Fibroblast of the aortic adventitia (primary cell): ENCODE data around the gene MRRF. TPM values are rescaled to one million over a fixed set of nuclear protein-coding genes. Genes with fewer than 3 reads are reported as not detected.

Experiments
- DNase-seq: peaks from one replicate; pipeline ENCODE4 v3.0.0-alpha.2; 2010; ENCODE audit warnings: low read depth
- H3K4me3 ChIP-seq: 2 replicates; pipeline ENCODE4 v1.5.1; 2011; ENCODE audit warnings: low read depth, mild to moderate bottlenecking, control low read depth, low read length, moderate library complexity
- total RNA-seq: library from RNA; depleted of rRNA; stranded (reverse); fragments of >200 nt; gene quantifications from 2 replicates; pipeline ENCODE4 v1.2.3, GENCODE V29; 2012; ENCODE audit warnings: low replicate concordance
- TF ChIP-seq, protein P1 (sequence below): IDR thresholded peaks from 2 replicates; pipeline ENCODE4 v1.5.1; 2011; ENCODE audit warnings: mild to moderate bottlenecking, low read length, control low read depth, inconsistent platforms; ENCODE audit not compliant: insufficient read depth

MRRF gene
- total RNA-seq, 1 donor, result 40.0 TPM

DNA sequence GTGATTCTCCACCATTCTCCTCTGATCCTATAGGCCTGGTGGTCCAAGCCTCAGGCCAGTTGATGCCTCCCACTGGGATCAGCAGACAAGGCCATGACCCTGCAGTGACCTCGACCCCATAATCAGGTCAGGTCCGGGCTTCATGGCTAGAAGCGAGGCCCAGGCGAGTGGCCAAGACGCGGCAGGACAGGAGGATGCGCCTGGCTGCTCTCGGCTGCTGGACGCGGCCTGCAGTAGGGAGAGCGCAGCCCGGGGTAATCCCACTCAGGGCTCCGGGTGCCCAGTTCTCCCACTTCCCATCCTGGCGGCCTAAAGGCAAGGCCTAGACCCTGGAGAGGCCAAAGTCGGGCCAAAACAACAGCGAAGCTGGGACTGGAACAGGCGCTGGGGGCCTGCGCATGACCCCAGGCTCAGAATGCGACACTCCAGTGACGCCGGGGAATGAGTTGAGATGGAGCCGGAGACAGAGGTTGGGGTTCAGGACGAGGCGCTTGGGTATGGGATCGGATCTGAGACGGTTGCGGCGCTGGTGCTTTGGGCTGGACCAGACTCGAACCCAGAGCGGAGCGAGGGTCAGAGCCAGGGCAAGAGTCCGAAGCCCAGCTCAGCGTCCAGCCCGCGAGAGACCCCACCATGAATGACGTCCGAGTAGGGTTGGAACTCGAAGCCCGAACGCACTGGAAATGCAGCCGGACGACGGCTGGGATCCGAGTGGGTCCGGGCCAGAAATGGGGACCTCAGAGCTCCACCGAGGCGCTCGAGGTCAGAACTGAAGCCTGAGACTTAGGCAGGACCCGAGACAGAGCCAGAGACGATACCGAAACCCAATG, 39.2 kb upstream of the MRRF start:
- DNase-seq, result no peak
- peak overlapping the region; percentile 22 for H3K4me3 ChIP-seq
- TF ChIP-seq, protein P1, sequence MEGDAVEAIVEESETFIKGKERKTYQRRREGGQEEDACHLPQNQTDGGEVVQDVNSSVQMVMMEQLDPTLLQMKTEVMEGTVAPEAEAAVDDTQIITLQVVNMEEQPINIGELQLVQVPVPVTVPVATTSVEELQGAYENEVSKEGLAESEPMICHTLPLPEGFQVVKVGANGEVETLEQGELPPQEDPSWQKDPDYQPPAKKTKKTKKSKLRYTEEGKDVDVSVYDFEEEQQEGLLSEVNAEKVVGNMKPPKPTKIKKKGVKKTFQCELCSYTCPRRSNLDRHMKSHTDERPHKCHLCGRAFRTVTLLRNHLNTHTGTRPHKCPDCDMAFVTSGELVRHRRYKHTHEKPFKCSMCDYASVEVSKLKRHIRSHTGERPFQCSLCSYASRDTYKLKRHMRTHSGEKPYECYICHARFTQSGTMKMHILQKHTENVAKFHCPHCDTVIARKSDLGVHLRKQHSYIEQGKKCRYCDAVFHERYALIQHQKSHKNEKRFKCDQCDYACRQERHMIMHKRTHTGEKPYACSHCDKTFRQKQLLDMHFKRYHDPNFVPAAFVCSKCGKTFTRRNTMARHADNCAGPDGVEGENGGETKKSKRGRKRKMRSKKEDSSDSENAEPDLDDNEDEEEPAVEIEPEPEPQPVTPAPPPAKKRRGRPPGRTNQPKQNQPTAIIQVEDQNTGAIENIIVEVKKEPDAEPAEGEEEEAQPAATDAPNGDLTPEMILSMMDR, result no peak

DNA sequence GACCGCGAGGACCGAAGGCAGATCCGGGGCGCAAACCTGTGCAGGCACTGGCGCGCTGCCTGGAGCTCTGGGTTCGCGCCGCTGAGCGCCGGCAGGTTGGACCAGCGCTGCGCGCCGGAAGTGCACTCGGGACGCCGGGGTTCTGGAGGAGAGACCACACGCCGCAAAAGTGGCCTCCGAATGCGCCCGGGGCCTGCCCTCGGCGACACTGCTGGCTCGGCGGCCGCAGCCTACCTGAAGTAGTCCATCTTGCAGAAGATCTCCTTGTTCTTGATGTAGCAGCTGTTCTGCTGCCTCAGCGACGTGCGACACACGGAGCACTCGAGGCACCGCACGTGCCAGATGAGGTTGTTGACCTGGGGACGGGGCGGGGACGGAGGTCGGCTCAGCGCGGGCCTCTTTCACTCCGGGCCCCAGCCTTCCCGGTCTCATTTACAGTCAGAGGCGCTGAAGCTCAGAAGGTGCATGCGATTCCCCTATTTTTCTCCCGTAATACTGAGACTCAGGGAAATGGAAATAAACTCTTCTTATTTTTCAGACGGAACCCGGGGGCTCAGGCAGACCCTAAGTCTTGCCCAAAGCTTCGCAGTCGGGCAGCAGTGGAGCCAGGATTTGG, 38.4 kb upstream of the MRRF start:
- DNase-seq, result no peak
- TF ChIP-seq, protein P1, result no peak
- peak overlapping the region; percentile 22 for H3K4me3 ChIP-seq

DNA sequence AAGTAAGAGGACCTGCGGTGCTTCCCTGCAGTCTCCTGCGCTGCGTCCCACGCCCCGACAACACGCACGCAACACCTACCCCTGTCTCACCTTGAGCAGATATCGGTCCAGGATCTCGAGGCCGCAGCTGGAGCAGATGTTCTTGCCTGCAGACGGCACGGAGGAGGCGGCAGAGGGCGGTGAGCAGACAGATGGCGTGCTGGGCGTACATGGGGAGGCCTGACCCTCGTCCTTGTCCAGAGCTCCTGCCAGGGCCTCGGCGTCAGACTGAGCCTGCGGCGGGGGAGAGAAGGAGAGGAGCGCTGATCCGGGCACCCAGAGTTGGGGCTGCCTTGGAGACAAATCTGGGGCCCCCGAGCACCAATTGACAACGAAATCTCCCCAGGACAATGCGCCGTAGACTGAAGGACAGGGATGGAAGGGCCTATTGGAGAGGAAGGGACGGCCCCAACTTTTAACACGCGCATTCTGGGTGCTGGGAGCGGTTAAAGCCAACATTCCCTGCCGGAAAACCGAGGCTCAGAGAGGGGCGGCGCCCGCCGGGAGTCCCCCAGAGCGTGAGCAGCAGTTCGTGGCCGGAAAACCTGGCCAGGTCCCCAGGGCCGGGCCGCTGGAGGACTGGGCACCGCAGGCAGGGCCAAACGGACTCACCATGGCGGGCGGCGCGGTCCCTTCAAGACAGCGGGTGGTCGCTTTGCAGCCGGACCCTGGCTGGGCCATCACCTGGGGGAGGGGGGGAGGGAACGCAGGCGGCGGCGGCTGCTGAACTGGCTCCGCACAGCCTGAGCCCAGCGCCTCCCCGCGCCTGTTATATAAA, 37.7 kb upstream of the MRRF start:
- TF ChIP-seq, protein P1, result no peak
- no peak for DNase-seq
- no peak overlapping the region for H3K4me3 ChIP-seq

DNA sequence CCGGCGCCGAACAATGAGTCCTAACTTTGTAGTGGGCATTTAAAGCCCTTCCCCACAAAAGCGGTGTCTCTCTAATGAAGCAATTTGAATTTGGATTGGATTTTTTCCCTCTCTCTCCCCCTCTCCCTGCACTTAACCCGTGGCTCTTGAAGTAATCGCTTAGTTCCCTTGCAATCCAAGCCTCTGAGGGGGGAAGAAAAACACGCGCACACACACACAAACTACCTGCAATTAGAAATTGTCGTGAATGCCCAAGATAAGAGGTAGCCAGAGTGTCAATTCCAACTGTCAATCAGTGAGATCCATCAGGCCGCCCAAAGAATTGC, 37.1 kb upstream of the MRRF start:
- TF ChIP-seq, protein P1, result no peak
- DNase-seq, result no peak
- H3K4me3 ChIP-seq, result no peak overlapping the region

DNA sequence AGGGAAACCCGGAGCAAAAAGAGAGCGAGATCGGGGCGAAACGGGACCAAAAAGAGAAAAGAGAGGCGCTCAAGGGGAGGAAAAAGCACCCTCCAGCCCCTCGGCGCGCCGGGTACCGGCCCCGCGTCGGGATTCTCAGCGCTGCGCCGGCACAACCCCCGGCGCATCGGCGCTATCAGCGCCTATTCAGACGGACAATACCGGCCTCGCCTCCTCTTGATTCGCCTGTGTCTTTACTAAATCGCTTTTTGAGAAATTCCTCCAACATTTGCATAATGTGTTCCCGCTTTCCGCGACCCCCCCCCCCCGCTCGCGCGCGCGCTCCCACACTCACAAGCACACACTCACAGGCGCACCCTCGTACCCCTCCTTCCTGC, 36.5 kb upstream of the MRRF start:
- TF ChIP-seq, protein P1, result no peak

DNA sequence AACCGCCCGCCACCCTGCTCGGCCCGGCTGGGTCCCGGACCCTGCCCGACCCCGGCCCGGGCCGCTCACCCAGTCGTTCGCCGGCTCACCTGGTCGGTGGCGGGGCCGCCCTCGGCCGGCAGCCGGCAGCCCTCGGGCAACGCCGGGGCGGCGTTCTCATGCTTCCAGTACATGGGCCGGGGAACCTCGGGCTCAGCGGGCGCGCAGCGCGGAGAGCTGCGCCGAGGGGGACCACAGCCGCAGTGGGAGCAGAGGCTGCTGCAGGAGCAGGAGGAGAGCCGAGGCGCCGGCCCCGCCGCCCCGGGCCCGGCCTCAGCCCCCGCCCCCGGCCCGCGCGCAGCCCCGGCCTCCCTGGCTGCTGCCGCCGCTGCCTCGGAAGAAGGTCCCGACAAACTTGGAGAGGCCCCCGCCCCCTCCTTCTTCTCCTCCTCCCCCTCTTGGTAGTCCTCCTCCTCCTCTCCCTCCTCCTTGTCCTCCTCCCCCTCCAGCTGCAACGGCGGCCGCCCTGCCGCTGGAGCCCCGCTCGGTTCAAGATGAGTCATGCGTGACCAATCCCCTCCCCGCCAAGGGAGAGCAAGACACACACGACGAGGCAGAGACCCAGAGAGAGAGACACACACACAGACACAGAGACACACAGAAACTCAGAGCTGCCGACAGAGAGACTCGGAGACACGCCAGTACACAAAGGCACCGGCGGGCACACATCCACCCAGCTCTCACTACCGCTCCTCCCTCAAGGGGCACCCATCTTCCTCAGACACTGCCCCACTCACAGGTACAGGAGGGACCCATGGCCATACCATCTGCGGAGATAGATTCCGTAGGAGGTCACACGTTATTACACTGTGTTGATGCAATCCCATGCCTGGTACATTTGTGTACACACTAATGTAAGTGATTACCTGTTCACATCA, 35.9 kb upstream of the MRRF start, which contains the start of gene LHX6:
TSS of gene LHX6 (minus strand) at position 390 of the 917 bp plus-strand sequence. CDS start at position 173, 217 bp downstream.
- TF ChIP-seq, protein P1, result no peak
- H3K4me3 ChIP-seq, result peak within 1 kb of the TSS; percentile 31

More for the DNA sequence above, 36.5 kb upstream of the MRRF start:
- peak overlapping the region; percentile 14 for H3K4me3 ChIP-seq
- no peak for DNase-seq

More for the DNA sequence above, 35.9 kb upstream of the MRRF start, which contains the start of gene LHX6:
- DNase-seq, result peak; percentile 15
